ENCODE measurements around the gene GMPPB.

The GMPPB gene

GRCh38 chr3:49727924-49728361 lies 4.2 kb upstream of the GMPPB start:
- no peak for DNase-seq (ENCODE audit: low spot score)

- DNase-seq (ENCODE audit: low spot score), result no peak
Observed at GRCh38 chr3:49727154-49727923, 3.6 kb upstream of the GMPPB start.

GRCh38 chr3:49725906-49726681 lies 2.3 kb upstream of the GMPPB start:
- DNase-seq (ENCODE audit: low spot score), result no peak

GRCh38 chr3:49724586-49724985 lies 835 bp upstream of the GMPPB start:
- no peak for DNase-seq (ENCODE audit: low spot score)

GRCh38 chr3:49723296-49723627 lies 489 bp downstream of the GMPPB start:
- DNase-seq (ENCODE audit: low spot score), result peak; percentile 61

GRCh38 chr3:49722896-49723295 lies 855 bp downstream of the GMPPB start:
- DNase-seq (ENCODE audit: low spot score), result no peak

GRCh38 chr3:49721896-49722781 lies 1.6 kb downstream of the GMPPB start:
- DNase-seq (ENCODE audit: low spot score), result no peak

GRCh38 chr3:49721596-49721895 lies 2.2 kb downstream of the GMPPB start:
- no peak for DNase-seq (ENCODE audit: low spot score)

GRCh38 chr3:49720855-49721595 lies 2.7 kb downstream of the GMPPB start:
- DNase-seq (ENCODE audit: low spot score), result no peak

GRCh38 chr3:49719214-49719884 lies 4.4 kb downstream of the GMPPB start, which contains the start of gene AMIGO3:
Gene AMIGO3 (minus strand): TSS chr3:49719684. CDS start chr3:49719465, 219 bp downstream.
- peak; percentile 90 for DNase-seq (ENCODE audit: low spot score)

- no peak for DNase-seq (ENCODE audit: low spot score)
Observed at GRCh38 chr3:49718858-49719213, 4.9 kb downstream of the GMPPB start.

GRCh38 chr3:49717959-49718857 lies 5.5 kb downstream of the GMPPB start:
- no peak for DNase-seq (ENCODE audit: low spot score)

GRCh38 chr3:49717211-49717958 lies 6.4 kb downstream of the GMPPB start:
- no peak for DNase-seq (ENCODE audit: low spot score)

- no peak for DNase-seq (ENCODE audit: low spot score)
Observed at GRCh38 chr3:49716691-49717210, 7.0 kb downstream of the GMPPB start.

- no peak for DNase-seq (ENCODE audit: low spot score)
Observed at GRCh38 chr3:49716169-49716568, 7.6 kb downstream of the GMPPB start.

- no peak for DNase-seq (ENCODE audit: low spot score)
Observed at GRCh38 chr3:49715611-49716121, 8.1 kb downstream of the GMPPB start.

GRCh38 chr3:49714728-49715550 lies 8.8 kb downstream of the GMPPB start:
- DNase-seq (ENCODE audit: low spot score), result no peak
